H9 (cell line): Measurements from ENCODE around the gene ITM2C. TPM values are rescaled to one million over a fixed set of nuclear protein-coding genes. Genes with fewer than 3 reads are reported as not detected.

Source experiments
- DNase-seq: peaks from one replicate; pipeline ENCODE4 v3.0.0-alpha.2; 2017
- H2AFZ ChIP-seq: one replicate; pipeline ENCODE4 v1.6.1; 2013; ENCODE audit warnings: mild to moderate bottlenecking, low read length, control low read depth, moderate library complexity
- H2AK5ac ChIP-seq: 2 replicates; pipeline ENCODE4 v1.6.1; 2013; ENCODE audit warnings: low read length, control low read depth, mixed read lengths; ENCODE audit not compliant: insufficient read length
- H2BK120ac ChIP-seq: one replicate; pipeline ENCODE4 v1.6.1; 2013; ENCODE audit warnings: low read depth, mild to moderate bottlenecking, low read length, control low read depth, inconsistent platforms; ENCODE audit not compliant: poor library complexity, severe bottlenecking
- H2BK12ac ChIP-seq: 2 replicates; pipeline ENCODE4 v1.6.1; 2013; ENCODE audit warnings: low read length, control low read depth, mixed read lengths, low read depth; ENCODE audit not compliant: insufficient read length
- H2BK15ac ChIP-seq: 2 replicates; pipeline ENCODE4 v1.6.1; 2013; ENCODE audit warnings: low read depth, low read length, control low read depth
- H2BK20ac ChIP-seq: one replicate; pipeline ENCODE4 v1.6.1; 2013; ENCODE audit warnings: low read depth, mild to moderate bottlenecking, low read length, control low read depth, inconsistent platforms; ENCODE audit not compliant: poor library complexity, severe bottlenecking
- H2BK5ac ChIP-seq: 2 replicates; pipeline ENCODE4 v1.6.1; 2013; ENCODE audit warnings: low read length, control low read depth, mixed read lengths; ENCODE audit not compliant: insufficient read length
- H3K14ac ChIP-seq: 2 replicates; pipeline ENCODE4 v1.6.1; 2013; ENCODE audit warnings: low read length, control low read depth; ENCODE audit not compliant: insufficient read depth
- H3K18ac ChIP-seq: 2 replicates; pipeline ENCODE4 v1.6.1; 2013; ENCODE audit warnings: low read depth, mild to moderate bottlenecking, mixed read lengths, low read length, control low read depth; ENCODE audit not compliant: insufficient read length
- H3K23ac ChIP-seq: 2 replicates; pipeline ENCODE4 v1.6.1; 2013; ENCODE audit warnings: low read length, control low read depth, mixed read lengths, low read depth; ENCODE audit not compliant: insufficient read length
- H3K23me2 ChIP-seq: 2 replicates; pipeline ENCODE4 v1.6.1; 2013; ENCODE audit warnings: low read depth, mild to moderate bottlenecking, mixed read lengths, low read length, control low read depth; ENCODE audit not compliant: insufficient read length, poor library complexity, severe bottlenecking
- H3K27ac ChIP-seq: 2 replicates; pipeline ENCODE4 v1.5.1; 2013; ENCODE audit warnings: low read length, control low read depth, mixed read lengths, low read depth; ENCODE audit not compliant: insufficient read length
- H3K27me3 ChIP-seq: 2 replicates; pipeline ENCODE4 v1.6.1; 2013; ENCODE audit warnings: low read length, control low read depth, inconsistent platforms; ENCODE audit not compliant: insufficient read depth
- H3K4ac ChIP-seq: 2 replicates; pipeline ENCODE4 v1.6.1; 2013; ENCODE audit warnings: low read depth, mild to moderate bottlenecking, control low read depth, inconsistent platforms, low read length, moderate library complexity
- H3K4me1 ChIP-seq: 2 replicates; pipeline ENCODE4 v1.6.1; 2013; ENCODE audit warnings: low read length, control low read depth, inconsistent platforms; ENCODE audit not compliant: insufficient read depth
- H3K4me2 ChIP-seq: 2 replicates; pipeline ENCODE4 v1.6.1; 2013; ENCODE audit warnings: low read length, control low read depth, mixed read lengths; ENCODE audit not compliant: insufficient read length, insufficient read depth
- H3K56ac ChIP-seq: 2 replicates; pipeline ENCODE4 v1.6.1; 2013; ENCODE audit warnings: low read depth, mild to moderate bottlenecking, mixed read lengths, low read length, control low read depth; ENCODE audit not compliant: insufficient read length
- H3K79me1 ChIP-seq: 2 replicates; pipeline ENCODE4 v1.6.1; 2013; ENCODE audit warnings: low read depth, mild to moderate bottlenecking, moderate library complexity, low read length, control low read depth, inconsistent platforms; ENCODE audit not compliant: insufficient read depth, poor library complexity, severe bottlenecking
- H3K79me2 ChIP-seq: 2 replicates; pipeline ENCODE4 v1.6.1; 2013; ENCODE audit warnings: low read length, control low read depth, inconsistent platforms; ENCODE audit not compliant: insufficient read depth
- H3K9ac ChIP-seq: 2 replicates; pipeline ENCODE4 v1.6.1; 2013; ENCODE audit warnings: low read length, control low read depth, mixed read lengths; ENCODE audit not compliant: insufficient read length; ENCODE audit errors: extremely low read depth
- H3K9me3 ChIP-seq: one replicate; pipeline ENCODE4 v1.6.1; 2013; ENCODE audit warnings: low read depth, low read length, inconsistent platforms; ENCODE audit not compliant: control insufficient read depth
- H3T11ph ChIP-seq: one replicate; pipeline ENCODE4 v1.6.1; 2013; ENCODE audit warnings: mild to moderate bottlenecking, low read length, control low read depth, inconsistent platforms
- H4K20me1 ChIP-seq: one replicate; pipeline ENCODE4 v1.6.1; 2013; ENCODE audit not compliant: control insufficient read depth, insufficient read length, insufficient read depth
- H4K5ac ChIP-seq: 2 replicates; pipeline ENCODE4 v1.6.1; 2013; ENCODE audit warnings: low read depth, mild to moderate bottlenecking, mixed read lengths, low read length, control low read depth; ENCODE audit not compliant: insufficient read length
- H4K8ac ChIP-seq: replicated peaks from 2 replicates; pipeline ENCODE4 v1.6.1; 2013; ENCODE audit warnings: low read length, control low read depth, mixed read lengths, low read depth; ENCODE audit not compliant: insufficient read length
- H4K91ac ChIP-seq: 2 replicates; pipeline ENCODE4 v1.6.1; 2013; ENCODE audit warnings: low read depth, mild to moderate bottlenecking, moderate library complexity, mixed read lengths, low read length, control low read depth; ENCODE audit not compliant: insufficient read length
- H3K27ac Mint-ChIP-seq, 3 experiments: 2 replicates in 2 of 3; 3 replicates in 1 of 3; pipeline ENCODE4 v1.8.0; 2020 to 2021; ENCODE audit warnings: mixed read lengths in 3 of 3, mild to moderate bottlenecking in 1 of 3, moderate library complexity in 1 of 3
- H3K27me3 Mint-ChIP-seq: 2 replicates; pipeline ENCODE4 v1.8.0; 2021; ENCODE audit warnings: low read depth, mild to moderate bottlenecking, moderate library complexity, mixed read lengths
- H3K36me3 Mint-ChIP-seq, 3 experiments: 2 replicates in 2 of 3; 3 replicates in 1 of 3; pipeline ENCODE4 v1.8.0; 2020 to 2021; ENCODE audit warnings: low read depth in 3 of 3, mixed read lengths in 3 of 3; ENCODE audit not compliant: insufficient read depth in 1 of 3
- H3K4me1 Mint-ChIP-seq, 2 experiments: 2 replicates each; pipeline ENCODE4 v1.8.0; 2020; ENCODE audit warnings: mixed read lengths in 2 of 2
- H3K4me3 Mint-ChIP-seq, 2 experiments: 2 replicates in 1 of 2; 3 replicates in 1 of 2; pipeline ENCODE4 v1.8.0; 2020 to 2021; ENCODE audit warnings: mild to moderate bottlenecking in 2 of 2, mixed read lengths in 2 of 2, moderate library complexity in 1 of 2
- H3K9me3 Mint-ChIP-seq, 2 experiments: 2 replicates in 1 of 2; 3 replicates in 1 of 2; pipeline ENCODE4 v1.8.0; 2020; ENCODE audit warnings: mild to moderate bottlenecking in 2 of 2, mixed read lengths in 2 of 2, moderate library complexity in 1 of 2
- CTCF ChIP-seq: fragments of 200-600 bp; sonication (generic); conservative IDR thresholded peaks from 3 replicates; pipeline ENCODE4 v1.8.0; 2021; ENCODE audit warnings: antibody characterized with exemption, mild to moderate bottlenecking
- WGBS: extraction: QIAGEN DNeasy Blood & Tissue Kit; methylation state at CpG from one replicate; pipeline ENCODE4 v1.1.7; 2013; ENCODE audit warnings: missing lambda C conversion rate, low lambda C conversion rate, mixed read lengths; ENCODE audit not compliant: insufficient read length; ENCODE audit errors: extremely low coverage; 5-methylcytosine and 5-hydroxymethylcytosine counted together
- total RNA-seq: library from RNA; stranded (reverse); gene quantifications from 2 replicates; pipeline ENCODE4 v1.2.1, GENCODE V29; 2021

Gene ITM2C
- total RNA-seq, 1 experiment from 2014 or later, result 297 TPM

- Histone ChIP-seq H4K5ac (no peak overlapping the region), H2BK15ac (no peak overlapping the region), H3K79me1 (no peaks in the 10 kb centered on the region), H3K4me2 (no peak overlapping the region), H3T11ph (no peak overlapping the region), H4K20me1 (no peaks in the 10 kb centered on the region), H3K9me3 (no peaks in the 10 kb centered on the region), H3K56ac (no peak overlapping the region), H3K14ac (peak overlapping the region; percentile 16), H2AFZ (no peak overlapping the region), H3K27me3 (no peaks in the 10 kb centered on the region), H3K4ac (no peak overlapping the region), H3K23ac (no peak overlapping the region), H3K18ac (peak overlapping the region; percentile 56), H2BK120ac (no peak overlapping the region), H4K8ac (no peak overlapping the region), H4K91ac (no peak overlapping the region), H3K27ac (no peak overlapping the region), H2BK5ac (no peak overlapping the region), H3K23me2 (no peaks in the 10 kb centered on the region), H2AK5ac (no peak overlapping the region), H3K4me1 (no peaks in the 10 kb centered on the region; the same call in 1 of the 2 replicates), H3K79me2 (no peaks in the 10 kb centered on the region), H2BK20ac (no peak overlapping the region), H3K9ac (no peak overlapping the region), H2BK12ac (no peak overlapping the region)
- no peak for TF ChIP-seq CTCF
- peaks cover 5% of the 10 kb centered on the region for H3K27me3 Mint-ChIP-seq
- peak overlapping the region in 1 of 3 experiments; percentile 4; a peak in 1 of 7 replicates for H3K27ac Mint-ChIP-seq
- H3K36me3 Mint-ChIP-seq, result peaks cover 0 to 4% (median 3%) of the 10 kb centered on the region in 3 experiments; a peak in 2 of 7 replicates
- DNase-seq, result no peak
- no peak overlapping the region for H3K4me3 Mint-ChIP-seq
- no peaks in the 10 kb centered on the region for H3K9me3 Mint-ChIP-seq
- peaks cover 24 to 26% of the 10 kb centered on the region in 2 experiments for H3K4me1 Mint-ChIP-seq
- no CpG with 5 or more reads among the region's 14 CpGs for WGBS
Observed at GRCh38 chr2:230886671-230887071, 21.9 kb downstream of the ITM2C start.
